Activated CD8-positive, alpha-beta T cell treated with anti-CD3 and anti-CD28 coated beads for 36 hours (primary cell): ENCODE results near the gene C17orf67. TPM values are rescaled to one million over a fixed set of nuclear protein-coding genes. Genes with fewer than 3 reads are reported as not detected.
"Not testable (repeated sequence)": the region's sequence is repeated elsewhere in the genome, so short reads cannot be mapped to it uniquely, and the experiment has no call there.

Experiments
- ATAC-seq: fragments of 200-7000 bp; cut with Tn5 transposase; one replicate; pipeline ENCODE4 v1.10.0; 2021; ENCODE audit warnings: mild to moderate bottlenecking, moderate library complexity
- CTCF ChIA-PET: fragments of 350-600 bp; sonication (Branson Sonifier 250); formaldehyde crosslinking; loops from one replicate; lab custom pipeline; 2021; ENCODE audit warnings: antibody characterized with exemption; lab: Charles Lee
- POLR2A ChIA-PET: fragments of 350-600 bp; sonication (Branson Sonifier 250); formaldehyde crosslinking; loops from one replicate; lab custom pipeline; 2021; ENCODE audit warnings: antibody characterized with exemption; lab: Charles Lee
- DNase-seq: peaks from one replicate; pipeline ENCODE4 v3.0.0-alpha.2; 2020
- H3K27ac Mint-ChIP-seq: one replicate; pipeline ENCODE4 v1.8.0; 2021; ENCODE audit warnings: mild to moderate bottlenecking, mixed read lengths
- H3K27me3 Mint-ChIP-seq: one replicate; pipeline ENCODE4 v1.8.0; 2021; ENCODE audit warnings: mixed read lengths
- H3K36me3 Mint-ChIP-seq: one replicate; pipeline ENCODE4 v1.8.0; 2021; ENCODE audit warnings: low read depth, mixed read lengths
- H3K4me1 Mint-ChIP-seq: one replicate; pipeline ENCODE4 v1.8.0; 2021; ENCODE audit warnings: low read depth, mixed read lengths
- H3K4me3 Mint-ChIP-seq: one replicate; pipeline ENCODE4 v1.8.0; 2021; ENCODE audit warnings: mild to moderate bottlenecking, moderate library complexity, mixed read lengths
- H3K9me3 Mint-ChIP-seq: one replicate; pipeline ENCODE4 v1.8.0; 2021; ENCODE audit warnings: mixed read lengths
- intact Hi-C: fragments of 100-400 bp; cut with micrococcal nuclease; formaldehyde crosslinking; loops from one replicate; pipeline ENCODE4 v1.10.0; 2022
- total RNA-seq, 2 experiments: library from RNA; stranded (reverse); gene quantifications; one replicate each; pipeline ENCODE4 v1.2.3, GENCODE V29; 2021
- TF ChIP-seq, protein P1 (sequence below): fragments of 200-600 bp; IDR thresholded peaks from one replicate; pipeline ENCODE4 v1.8.0; 2022; ENCODE audit warnings: antibody characterized with exemption, mild to moderate bottlenecking

C17orf67 gene
- total RNA-seq, 2 experiments from 2014 or later = 2.3 TPM

- no peaks in the 10 kb centered on the region for H3K27me3 Mint-ChIP-seq
- intact Hi-C loops = no loop called here
- no peak for DNase-seq
Measured at GRCh38 chr17:56762988-56763387, 70.7 kb downstream of the C17orf67 start.

GRCh38 chr17:56762144-56762543, 71.6 kb downstream of the C17orf67 start:
- POLR2A ChIA-PET = no interaction called here
- TF ChIP-seq, protein P1, sequence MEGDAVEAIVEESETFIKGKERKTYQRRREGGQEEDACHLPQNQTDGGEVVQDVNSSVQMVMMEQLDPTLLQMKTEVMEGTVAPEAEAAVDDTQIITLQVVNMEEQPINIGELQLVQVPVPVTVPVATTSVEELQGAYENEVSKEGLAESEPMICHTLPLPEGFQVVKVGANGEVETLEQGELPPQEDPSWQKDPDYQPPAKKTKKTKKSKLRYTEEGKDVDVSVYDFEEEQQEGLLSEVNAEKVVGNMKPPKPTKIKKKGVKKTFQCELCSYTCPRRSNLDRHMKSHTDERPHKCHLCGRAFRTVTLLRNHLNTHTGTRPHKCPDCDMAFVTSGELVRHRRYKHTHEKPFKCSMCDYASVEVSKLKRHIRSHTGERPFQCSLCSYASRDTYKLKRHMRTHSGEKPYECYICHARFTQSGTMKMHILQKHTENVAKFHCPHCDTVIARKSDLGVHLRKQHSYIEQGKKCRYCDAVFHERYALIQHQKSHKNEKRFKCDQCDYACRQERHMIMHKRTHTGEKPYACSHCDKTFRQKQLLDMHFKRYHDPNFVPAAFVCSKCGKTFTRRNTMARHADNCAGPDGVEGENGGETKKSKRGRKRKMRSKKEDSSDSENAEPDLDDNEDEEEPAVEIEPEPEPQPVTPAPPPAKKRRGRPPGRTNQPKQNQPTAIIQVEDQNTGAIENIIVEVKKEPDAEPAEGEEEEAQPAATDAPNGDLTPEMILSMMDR = no peak
- intact Hi-C loops = no loop called here
- H3K36me3 Mint-ChIP-seq = no peaks in the 10 kb centered on the region
- H3K27ac Mint-ChIP-seq = no peak overlapping the region
- ATAC-seq (no peak), DNase-seq (no peak)
- H3K9me3 Mint-ChIP-seq = no peaks in the 10 kb centered on the region
- peaks cover 19% of the 10 kb centered on the region for H3K4me1 Mint-ChIP-seq
- H3K27me3 Mint-ChIP-seq = no peaks in the 10 kb centered on the region
- H3K4me3 Mint-ChIP-seq = no peak overlapping the region
- CTCF ChIA-PET = no interaction called here

More at GRCh38 chr17:56762988-56763387, 70.7 kb downstream of the C17orf67 start:
- Mint-ChIP-seq H3K27ac (peak overlapping the region; percentile 50), H3K4me1 (peaks cover 19% of the 10 kb centered on the region), H3K4me3 (no peak overlapping the region), H3K9me3 (no peaks in the 10 kb centered on the region), H3K36me3 (no peaks in the 10 kb centered on the region)
- ATAC-seq = peak; percentile 88
- TF ChIP-seq, protein P1 = no peak
- POLR2A ChIA-PET = no interaction called here
- CTCF ChIA-PET = interaction anchor here (0.8 to 3.4 kb wide), 3 partner anchors 17 to 47 kb away, joined by 3 to 17 read pairs (median 7); no protein-coding TSS in a partner anchor

- H3K4me1 Mint-ChIP-seq = peaks cover 19% of the 10 kb centered on the region
Measured at GRCh38 chr17:56761387-56761786, 72.3 kb downstream of the C17orf67 start.

GRCh38 chr17:56757611-56758010, 76.1 kb downstream of the C17orf67 start:
- H3K36me3 Mint-ChIP-seq, H3K27me3 Mint-ChIP-seq, ATAC-seq, DNase-seq, CTCF ChIA-PET, H3K27ac Mint-ChIP-seq, H3K4me3 Mint-ChIP-seq, intact Hi-C loops, POLR2A ChIA-PET, H3K9me3 Mint-ChIP-seq: not testable (repeated sequence)
- peaks cover 20% of the 10 kb centered on the region for H3K4me1 Mint-ChIP-seq

More at GRCh38 chr17:56761387-56761786, 72.3 kb downstream of the C17orf67 start:
- ATAC-seq = no peak
- Mint-ChIP-seq H3K36me3 (no peaks in the 10 kb centered on the region), H3K9me3 (no peaks in the 10 kb centered on the region), H3K27me3 (no peaks in the 10 kb centered on the region), H3K27ac (no peak overlapping the region), H3K4me3 (no peak overlapping the region)
- ChIA-PET CTCF (interaction anchor here (1.1 to 1.8 kb wide), 2 partner anchors 18 to 45 kb away, joined by 4 to 8 read pairs; no protein-coding TSS in a partner anchor), POLR2A (no interaction called here)
- TF ChIP-seq, protein P1 = no peak
- intact Hi-C loops = no loop called here
- DNase-seq = peak; percentile 40

GRCh38 chr17:56756536-56756935, 77.2 kb downstream of the C17orf67 start:
- Mint-ChIP-seq H3K27ac (no peak overlapping the region), H3K27me3 (no peaks in the 10 kb centered on the region), H3K4me3 (no peak overlapping the region), H3K4me1 (peaks cover 13% of the 10 kb centered on the region), H3K9me3 (no peaks in the 10 kb centered on the region), H3K36me3 (no peaks in the 10 kb centered on the region)
- peak; percentile 8 for DNase-seq
- peak; percentile 50 for ATAC-seq
- ChIA-PET POLR2A (no interaction called here), CTCF (no interaction called here)
- TF ChIP-seq, protein P1 = no peak
- intact Hi-C loops = no loop called here
